Ureter (tissue), 1 donor: ENCODE data around the gene SPDYE4. TPM values are rescaled to one million over a fixed set of nuclear protein-coding genes. Genes with fewer than 3 reads are reported as not detected.

Experiments used
- DNase-seq: peaks from one replicate; pipeline ENCODE4 v3.0.0-alpha.2; 2020; ENCODE audit warnings: low spot score
- total RNA-seq: library from RNA; stranded (reverse); gene quantifications from one replicate; pipeline ENCODE4 v1.2.4, GENCODE V29; 2023
- donor health status: DM: yes; HTN: yes; CAD: no.

SPDYE4 gene
- total RNA-seq, 1 donor from 2014 or later, result not detected

DNA sequence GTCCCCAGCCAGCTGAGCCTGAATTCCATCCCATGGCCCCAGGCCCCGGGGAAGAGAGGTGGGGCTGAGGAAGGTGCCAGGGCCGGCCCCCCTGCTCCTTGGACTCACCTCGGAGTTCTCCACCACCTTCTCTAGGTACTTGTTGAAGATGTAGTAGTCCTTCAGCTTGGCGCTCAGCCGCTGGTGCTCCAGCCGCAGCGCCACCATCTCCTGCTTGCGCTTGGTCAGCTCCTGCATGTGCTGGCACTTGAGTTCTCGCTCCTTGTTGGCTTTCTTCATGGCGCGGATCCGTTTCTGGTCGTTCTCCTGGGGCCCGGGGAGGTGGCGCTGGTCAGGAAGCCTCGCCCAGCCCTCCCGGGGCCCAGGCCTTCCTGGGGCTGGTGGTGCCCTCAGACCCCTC, 17.0 kb downstream of the SPDYE4 start:
- DNase-seq, result no peak

DNA sequence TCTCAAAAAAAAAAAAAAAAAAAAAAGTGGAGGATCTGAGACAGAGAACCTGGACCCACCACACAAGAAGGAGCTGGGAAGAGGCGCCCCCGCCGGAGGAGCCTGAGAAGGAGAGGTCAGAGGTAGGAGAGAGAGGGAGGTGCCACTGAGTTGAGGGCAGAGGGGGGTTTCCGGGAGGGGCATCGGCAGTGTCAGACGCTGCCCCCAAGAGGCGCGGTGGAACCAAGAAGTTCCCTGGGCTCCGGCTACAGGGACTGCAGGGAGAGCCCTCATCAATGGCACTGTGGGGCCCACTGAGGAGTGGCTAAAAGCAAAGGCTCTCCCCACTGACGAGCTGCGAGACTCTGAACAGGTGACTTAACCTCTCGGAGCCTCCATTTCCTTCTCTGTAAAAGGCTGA, 17.9 kb downstream of the SPDYE4 start:
- no peak for DNase-seq

- DNase-seq, result no peak
Measured at GRCh38 chr17:8739097-8739496, 19.2 kb downstream of the SPDYE4 start.

DNA sequence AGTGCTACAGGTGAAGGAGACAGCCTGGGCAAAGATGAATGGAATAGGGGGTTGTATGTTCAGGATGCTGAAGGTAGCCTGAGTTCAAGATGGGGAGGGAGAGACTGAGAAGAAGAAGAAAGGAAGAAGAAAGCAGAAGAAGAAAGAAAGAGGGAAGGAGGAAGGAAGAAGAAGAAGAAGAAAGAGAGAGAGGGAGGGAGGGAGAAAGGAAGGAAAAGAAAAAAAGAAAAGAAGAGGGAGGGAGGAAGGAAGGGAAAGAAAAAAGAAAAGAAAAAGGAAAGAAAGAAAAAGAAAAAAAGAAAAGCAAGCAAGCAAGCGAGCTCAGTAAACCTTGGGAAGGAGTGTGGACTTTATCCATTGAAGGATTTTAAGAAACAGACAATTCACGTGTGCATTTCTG, 21.6 kb downstream of the SPDYE4 start:
- no peak for DNase-seq

DNA sequence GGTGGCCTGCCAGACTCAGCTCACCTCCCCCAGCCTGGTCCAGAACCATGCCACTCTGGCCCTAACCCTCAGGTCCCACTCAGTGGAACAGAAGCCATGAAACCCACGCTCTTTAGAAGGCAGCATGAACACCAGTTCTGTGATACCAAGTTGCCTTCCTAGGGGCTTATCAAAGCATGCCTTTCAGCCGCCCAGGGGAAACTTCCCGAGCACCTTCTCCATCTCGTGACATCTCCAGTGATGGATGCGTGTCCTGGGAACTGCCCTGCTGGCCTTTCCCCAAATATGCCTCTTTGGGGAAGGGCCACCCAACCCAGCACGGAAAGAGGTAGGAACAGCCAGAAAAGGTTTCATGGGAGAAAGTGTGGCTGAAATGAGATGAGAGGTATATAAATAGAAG, 22.0 kb downstream of the SPDYE4 start:
- no peak for DNase-seq

- DNase-seq, result no peak
Measured at GRCh38 chr17:8735336-8735939, 22.9 kb downstream of the SPDYE4 start.

DNA sequence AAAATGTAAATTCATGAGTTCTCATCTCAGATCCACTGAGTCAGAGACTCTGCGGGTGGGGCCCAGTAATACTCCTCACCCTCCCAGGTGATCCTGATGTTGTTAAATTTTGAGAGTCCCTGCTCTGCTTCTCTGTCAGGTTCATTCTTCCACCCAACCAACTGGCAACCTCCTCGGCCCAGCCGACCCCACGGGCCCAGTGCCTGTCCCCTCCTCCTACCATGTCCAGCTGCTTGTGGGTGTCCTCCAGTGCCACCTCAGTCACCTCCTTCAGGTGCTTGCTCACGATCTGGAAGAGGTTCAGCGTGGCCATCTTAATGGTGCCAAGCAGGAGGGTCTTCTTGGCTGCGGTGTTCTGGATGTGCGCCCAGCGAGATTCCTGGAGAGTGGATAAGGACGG, 23.5 kb downstream of the SPDYE4 start:
- DNase-seq, result no peak

GRCh38 chr17:8732406-8733085, 25.8 kb downstream of the SPDYE4 start:
- DNase-seq, result no peak

- no peak for DNase-seq
Measured at GRCh38 chr17:8729860-8730259, 28.5 kb downstream of the SPDYE4 start.

DNA sequence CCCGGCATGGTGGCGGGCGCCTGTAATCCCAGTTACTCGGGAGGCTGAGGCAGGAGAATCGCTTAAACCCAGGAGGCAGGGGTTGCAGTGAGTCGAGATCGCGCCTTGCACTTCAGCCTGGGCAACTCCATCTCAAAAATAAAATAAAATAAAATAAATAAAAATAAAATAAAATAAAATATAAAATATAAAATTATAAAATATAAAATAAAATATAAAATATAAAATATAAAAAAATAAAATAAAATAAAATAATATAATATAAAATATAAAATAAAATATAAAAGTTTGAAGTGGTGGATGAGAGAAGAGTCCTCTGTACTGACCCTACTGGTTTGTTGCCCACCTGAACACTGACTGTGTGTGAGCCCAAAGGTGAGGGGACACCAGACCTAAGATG, 28.9 kb downstream of the SPDYE4 start:
- no peak for DNase-seq

- DNase-seq, result no peak
Measured at GRCh38 chr17:8728971-8729370, 29.4 kb downstream of the SPDYE4 start.

GRCh38 chr17:8728251-8728938, 30.0 kb downstream of the SPDYE4 start:
- DNase-seq, result no peak

GRCh38 chr17:8726941-8727555, 31.3 kb downstream of the SPDYE4 start:
- DNase-seq, result no peak

GRCh38 chr17:8725881-8726876, 32.2 kb downstream of the SPDYE4 start:
- no peak for DNase-seq

GRCh38 chr17:8724451-8724850, 33.9 kb downstream of the SPDYE4 start:
- DNase-seq, result no peak

DNA sequence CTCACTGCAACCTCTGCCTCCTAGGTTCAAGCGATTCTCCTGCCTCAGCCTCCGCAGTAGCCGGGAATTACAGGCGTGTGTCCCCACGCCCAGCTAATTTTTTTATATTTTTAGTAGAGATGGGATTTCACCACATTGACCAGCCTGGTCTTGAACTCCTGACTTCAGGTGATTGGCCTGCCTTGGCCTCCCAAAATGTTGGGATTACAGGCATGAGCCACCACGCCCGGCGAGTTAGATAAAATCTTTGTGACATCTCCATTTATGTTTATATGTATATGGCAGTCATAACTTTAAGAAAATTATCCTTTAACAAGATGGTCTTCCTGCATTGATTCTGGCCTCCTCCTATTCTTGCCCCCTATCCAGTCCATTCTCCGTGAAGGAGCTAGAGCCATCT, 37.8 kb downstream of the SPDYE4 start:
- no peak for DNase-seq

DNA sequence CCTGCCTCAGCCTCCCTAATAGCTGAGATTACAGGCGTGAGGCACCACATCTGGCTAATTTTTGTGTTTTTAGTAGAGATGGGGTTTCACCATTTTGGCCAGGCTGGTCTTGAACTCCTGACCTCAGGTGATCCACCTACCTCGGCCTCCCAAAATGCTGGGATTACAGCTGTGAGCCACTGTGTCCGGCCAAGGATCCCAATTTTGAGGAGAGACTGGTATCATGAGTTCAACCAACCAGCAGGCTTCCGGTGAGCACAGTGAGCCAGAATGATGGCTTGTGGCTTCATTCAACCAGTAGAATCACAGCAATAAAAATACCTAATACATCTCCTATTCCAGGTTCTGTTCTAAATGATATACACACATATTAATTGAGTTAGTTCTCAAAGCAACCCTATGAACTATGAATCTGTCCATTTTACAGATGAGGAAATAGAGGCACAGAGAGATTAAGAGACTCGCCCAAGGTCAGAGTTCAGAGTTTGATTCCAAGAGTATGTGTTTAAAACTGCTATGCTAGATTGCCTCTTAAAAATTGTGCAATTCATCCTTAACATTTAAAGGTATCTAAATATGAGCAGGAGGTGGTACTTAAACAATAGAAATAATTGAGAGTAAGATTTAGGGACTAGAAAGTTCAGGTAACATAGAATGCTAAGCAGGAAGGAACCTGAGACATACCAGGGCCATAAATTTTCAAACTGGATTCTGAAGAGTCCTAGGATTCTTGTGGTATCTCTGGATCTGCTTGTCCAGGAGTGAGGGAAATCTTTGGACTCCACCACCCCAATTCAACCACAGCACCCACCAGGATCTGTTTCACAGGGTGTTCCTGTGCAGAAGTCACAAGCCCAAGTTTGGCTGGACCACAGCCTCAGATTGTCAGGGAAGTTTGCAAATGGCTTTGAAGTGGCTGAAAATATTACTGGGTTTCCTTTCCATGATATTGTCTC, 38.8 kb downstream of the SPDYE4 start:
- no peak for DNase-seq

DNA sequence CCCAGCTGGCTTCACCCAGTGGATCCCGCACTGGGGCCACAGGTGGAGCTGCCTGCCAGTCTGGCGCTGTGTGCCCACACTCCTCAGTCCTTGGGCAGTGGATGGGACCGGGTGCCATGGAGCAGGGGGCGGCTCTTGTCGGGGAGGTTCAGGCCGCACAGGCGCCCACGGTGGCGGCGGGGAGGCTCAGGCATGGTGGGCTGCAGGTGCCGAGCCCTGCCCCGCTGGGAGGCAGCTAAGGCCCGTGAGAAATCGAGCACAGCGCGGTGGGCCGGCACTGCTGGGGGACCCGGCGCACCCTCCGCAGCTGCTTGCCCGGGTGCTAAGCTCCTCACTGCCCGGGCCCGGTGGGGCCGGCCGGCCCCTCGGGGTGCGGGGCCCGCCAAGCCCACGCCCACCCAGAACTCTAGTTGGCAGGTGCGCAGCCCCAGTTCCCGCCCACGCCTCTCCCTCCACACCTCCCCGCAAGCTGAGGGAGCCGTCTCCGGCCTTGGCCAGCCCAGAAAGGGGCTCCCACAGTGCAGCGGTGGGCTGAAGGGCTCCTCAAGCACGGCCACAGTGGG, 40.3 kb downstream of the SPDYE4 start:
- no peak for DNase-seq

- no peak for DNase-seq
Measured at GRCh38 chr17:8713878-8714277, 44.5 kb downstream of the SPDYE4 start.

- DNase-seq, result no peak
Measured at GRCh38 chr17:8713315-8713714, 45.0 kb downstream of the SPDYE4 start.
